Caco-2 (cell line): ENCODE data around the gene SLIT3. TPM values are rescaled to one million over a fixed set of nuclear protein-coding genes. Genes with fewer than 3 reads are reported as not detected.

ENCODE experiments used
- BruUV-seq: library from RNA; stranded (reverse); fragments of 400-500 nt; replicated peaks from 2 replicates; lab custom pipeline; 2021; lab: Mats Ljungman, UMichigan
- CTCF ChIA-PET: fragments of 300-600 bp; sonication (Branson Sonifier 250); formaldehyde crosslinking; loops from one replicate; lab custom pipeline; 2022; ENCODE audit warnings: antibody characterized with exemption; lab: Charles Lee
- POLR2A ChIA-PET: fragments of 300-600 bp; sonication (Branson Sonifier 250); formaldehyde crosslinking; loops from one replicate; lab custom pipeline; 2022; ENCODE audit warnings: antibody characterized with exemption; lab: Charles Lee
- DNase-seq, 2 experiments: peaks; one replicate each; pipeline versions ENCODE4 v3.0.0 to v3.0.0-alpha.2; 2020 to 2022
- H3K27me3 ChIP-seq: replicated peaks from 2 replicates; pipeline ENCODE4 v1.6.0; 2011; ENCODE audit warnings: low read length; ENCODE audit not compliant: control insufficient read depth, insufficient read depth
- H3K36me3 ChIP-seq: 2 replicates; pipeline ENCODE4 v1.5.1; 2011; ENCODE audit warnings: low read length; ENCODE audit not compliant: control insufficient read depth, insufficient read depth
- H3K4me1 ChIP-seq: fragments of 250-450 bp; sonication (Bioruptor Pico); 2 replicates; pipeline ENCODE4 v1.5.1; 2020; ENCODE audit warnings: mild to moderate bottlenecking
- H3K4me3 ChIP-seq: 2 replicates; pipeline ENCODE4 v1.5.1; 2011; ENCODE audit warnings: low read depth, mild to moderate bottlenecking, control low read depth, low read length
- H3K9me3 ChIP-seq: fragments of 250-450 bp; sonication (Bioruptor Pico); 2 replicates; pipeline ENCODE4 v1.5.1; 2020; ENCODE audit warnings: mild to moderate bottlenecking, moderate library complexity
- H3K27ac Mint-ChIP-seq: one replicate; pipeline ENCODE4 v1.8.0; 2022; ENCODE audit warnings: mixed read lengths; ENCODE audit not compliant: unreplicated experiment
- H3K27me3 Mint-ChIP-seq: one replicate; pipeline ENCODE4 v1.8.0; 2022; ENCODE audit warnings: mixed read lengths; ENCODE audit not compliant: insufficient read depth, unreplicated experiment
- H3K36me3 Mint-ChIP-seq: one replicate; pipeline ENCODE4 v1.8.0; 2022; ENCODE audit warnings: mild to moderate bottlenecking, mixed read lengths; ENCODE audit not compliant: insufficient read depth, unreplicated experiment
- H3K4me1 Mint-ChIP-seq: one replicate; pipeline ENCODE4 v1.8.0; 2022; ENCODE audit warnings: low read depth, mixed read lengths; ENCODE audit not compliant: unreplicated experiment
- H3K4me3 Mint-ChIP-seq: one replicate; pipeline ENCODE4 v1.8.0; 2022; ENCODE audit warnings: mild to moderate bottlenecking, moderate library complexity, mixed read lengths; ENCODE audit not compliant: unreplicated experiment
- H3K9me3 Mint-ChIP-seq: one replicate; pipeline ENCODE4 v1.8.0; 2022; ENCODE audit warnings: mixed read lengths; ENCODE audit not compliant: unreplicated experiment
- CTCF ChIP-seq, 2 experiments: fragments of 200-600 bp in 1 of 2; IDR thresholded peaks; 1 replicate in 1 of 2; 2 replicates in 1 of 2; pipeline versions ENCODE4 v1.5.1 to v1.8.0; 2011 to 2022; ENCODE audit warnings: antibody characterized with exemption in 1 of 2, control low read depth in 1 of 2, inconsistent platforms in 1 of 2, low read depth in 1 of 2, low read length in 1 of 2, mild to moderate bottlenecking in 1 of 2, moderate library complexity in 1 of 2; ENCODE audit not compliant: insufficient read depth in 1 of 2, severe bottlenecking in 1 of 2, unreplicated experiment in 1 of 2
- intact Hi-C: fragments of 100-400 bp; cut with micrococcal nuclease; formaldehyde crosslinking; loops from one replicate; pipeline ENCODE4 v1.10.0; 2022; ENCODE audit not compliant: unreplicated experiment
- total RNA-seq: library from RNA; stranded (reverse); gene quantifications from 2 replicates; pipeline ENCODE4 v1.2.3, GENCODE V29; 2022

Gene SLIT3
- total RNA-seq, 1 experiment from 2014 or later, result 2.1 TPM

DNA sequence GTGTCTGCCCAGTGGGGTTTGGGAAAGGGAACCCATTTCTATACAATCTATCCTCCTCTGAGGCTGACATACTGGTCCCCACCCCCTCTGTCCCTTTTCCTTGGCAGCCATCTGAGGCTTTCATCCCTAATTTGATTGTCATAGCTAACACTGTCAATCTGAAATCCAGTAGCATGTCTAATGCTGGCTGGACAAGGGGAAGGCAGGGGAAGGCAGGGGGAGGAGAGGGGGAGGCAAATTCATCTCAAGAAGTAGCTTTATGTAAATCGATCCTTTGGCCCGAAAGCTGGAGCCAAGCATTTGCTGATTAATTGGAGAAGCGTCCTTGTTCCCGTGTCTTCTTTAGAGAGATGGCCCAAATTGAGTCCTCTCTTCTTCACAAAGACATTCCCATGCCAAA is 407.7 kb downstream of the SLIT3 start:
- Mint-ChIP-seq H3K9me3 (no peaks in the 10 kb centered on the region), H3K27me3 (peaks cover 23% of the 10 kb centered on the region), H3K36me3 (no peaks in the 10 kb centered on the region), H3K4me1 (no peaks in the 10 kb centered on the region), H3K4me3 (no peak overlapping the region), H3K27ac (no peak overlapping the region)
- ChIA-PET CTCF (interaction anchor here (0.7 to 1.2 kb wide), 2 partner anchors 87 to 145 kb away, joined by 3 to 5 read pairs; no protein-coding TSS in a partner anchor), POLR2A (no interaction called here)
- no peaks in the 10 kb centered on the region; the same call in none of the 2 replicates for H3K27me3 ChIP-seq
- no peaks in the 10 kb centered on the region; the same call in 1 of the 2 replicates for H3K4me1 ChIP-seq
- no peak for TF ChIP-seq CTCF (IDR thresholded peaks at IDR 0.05; ENCODE audit: insufficient read depth in 1 of 2, low read depth in 1 of 2, low read length in 1 of 2, severe bottlenecking in 1 of 2, unreplicated experiment in 1 of 2)
- BruUV-seq, result no TSS peak
- no peak for DNase-seq
- no peaks in the 10 kb centered on the region for H3K9me3 ChIP-seq
- H3K4me3 ChIP-seq, result no peak overlapping the region
- H3K36me3 ChIP-seq, result no peaks in the 10 kb centered on the region
- intact Hi-C loops, result no loop called here

DNA sequence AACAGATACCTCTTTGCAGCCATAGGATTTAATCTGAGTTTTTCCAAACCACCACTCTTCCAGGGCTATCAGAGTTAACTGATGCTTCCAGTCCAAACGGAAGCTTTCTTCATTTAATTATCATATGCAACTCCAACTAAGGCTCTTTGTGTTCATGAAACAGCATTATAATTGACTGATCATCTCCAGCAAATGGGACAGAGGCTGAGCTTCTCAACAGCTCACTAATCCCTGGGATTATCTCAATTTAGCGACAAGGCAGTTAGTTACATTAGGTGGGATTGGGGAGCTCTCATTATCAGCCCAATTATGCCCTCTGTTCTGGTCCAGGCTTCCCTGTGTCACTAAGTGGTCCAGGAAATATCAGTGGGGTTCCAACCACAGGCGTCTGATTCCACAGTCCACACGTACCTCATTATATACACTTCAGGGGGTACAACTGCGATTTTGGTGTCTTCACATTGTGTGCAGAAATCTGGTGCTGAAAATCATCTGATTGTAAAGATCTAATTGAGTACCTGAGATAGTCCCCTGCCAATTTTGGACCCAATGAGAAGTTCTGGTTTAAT is 408.2 kb downstream of the SLIT3 start:
- Mint-ChIP-seq H3K27me3 (peaks cover 23% of the 10 kb centered on the region), H3K4me3 (no peak overlapping the region), H3K36me3 (no peaks in the 10 kb centered on the region), H3K9me3 (no peaks in the 10 kb centered on the region), H3K27ac (no peak overlapping the region), H3K4me1 (no peaks in the 10 kb centered on the region)
- H3K9me3 ChIP-seq, result no peaks in the 10 kb centered on the region
- no peaks in the 10 kb centered on the region for H3K36me3 ChIP-seq
- ChIA-PET CTCF (interaction anchor here (0.7 to 1.2 kb wide), 2 partner anchors 87 to 145 kb away, joined by 3 to 5 read pairs; no protein-coding TSS in a partner anchor), POLR2A (no interaction called here)
- no peak for DNase-seq
- no peak for TF ChIP-seq CTCF (IDR thresholded peaks at IDR 0.05; ENCODE audit: insufficient read depth in 1 of 2, low read depth in 1 of 2, low read length in 1 of 2, severe bottlenecking in 1 of 2, unreplicated experiment in 1 of 2)
- H3K4me3 ChIP-seq, result no peak overlapping the region
- intact Hi-C loops, result no loop called here
- BruUV-seq, result no TSS peak
- no peaks in the 10 kb centered on the region; the same call in none of the 2 replicates for H3K27me3 ChIP-seq
- no peaks in the 10 kb centered on the region; the same call in 1 of the 2 replicates for H3K4me1 ChIP-seq

- no peak for TF ChIP-seq CTCF (IDR thresholded peaks at IDR 0.05; ENCODE audit: insufficient read depth in 1 of 2, low read depth in 1 of 2, low read length in 1 of 2, severe bottlenecking in 1 of 2, unreplicated experiment in 1 of 2)
- DNase-seq, result no peak
- H3K4me1 Mint-ChIP-seq, result no peaks in the 10 kb centered on the region
- no peak overlapping the region for H3K27ac Mint-ChIP-seq
- no TSS peak for BruUV-seq
- CTCF ChIA-PET, result no interaction called here
- Histone ChIP-seq H3K27me3 (no peaks in the 10 kb centered on the region; the same call in none of the 2 replicates), H3K4me3 (no peak overlapping the region), H3K9me3 (no peaks in the 10 kb centered on the region), H3K36me3 (no peaks in the 10 kb centered on the region), H3K4me1 (no peaks in the 10 kb centered on the region; the same call in 1 of the 2 replicates)
- peaks cover 16% of the 10 kb centered on the region for H3K27me3 Mint-ChIP-seq
- H3K9me3 Mint-ChIP-seq, result no peaks in the 10 kb centered on the region
- POLR2A ChIA-PET, result no interaction called here
- no peak overlapping the region for H3K4me3 Mint-ChIP-seq
- H3K36me3 Mint-ChIP-seq, result no peaks in the 10 kb centered on the region
- intact Hi-C loops, result no loop called here
These were observed 409.8 kb downstream of the SLIT3 start for GRCh38 chr5:168890816-168891812.
